HT1080 (cell line): Measurements from ENCODE around the gene SH3BP1. TPM values are rescaled to one million over a fixed set of nuclear protein-coding genes. Genes with fewer than 3 reads are reported as not detected.
"Not testable (repeated sequence)": the region's sequence is repeated elsewhere in the genome, so short reads cannot be mapped to it uniquely, and the experiment has no call there.

ENCODE experiments used
- DNase-seq: peaks from one replicate; pipeline ENCODE4 v3.0.0-alpha.2; 2015; ENCODE audit warnings: low read depth
- total RNA-seq: library from RNA; depleted of rRNA; stranded (reverse); fragments of >200 nt; shearing (Covaris generic); gene quantifications from 2 replicates; pipeline ENCODE4 v1.2.3, GENCODE V29; 2014

Gene SH3BP1
- total RNA-seq, 1 experiment from 2014 or later = 14.2 TPM

DNA sequence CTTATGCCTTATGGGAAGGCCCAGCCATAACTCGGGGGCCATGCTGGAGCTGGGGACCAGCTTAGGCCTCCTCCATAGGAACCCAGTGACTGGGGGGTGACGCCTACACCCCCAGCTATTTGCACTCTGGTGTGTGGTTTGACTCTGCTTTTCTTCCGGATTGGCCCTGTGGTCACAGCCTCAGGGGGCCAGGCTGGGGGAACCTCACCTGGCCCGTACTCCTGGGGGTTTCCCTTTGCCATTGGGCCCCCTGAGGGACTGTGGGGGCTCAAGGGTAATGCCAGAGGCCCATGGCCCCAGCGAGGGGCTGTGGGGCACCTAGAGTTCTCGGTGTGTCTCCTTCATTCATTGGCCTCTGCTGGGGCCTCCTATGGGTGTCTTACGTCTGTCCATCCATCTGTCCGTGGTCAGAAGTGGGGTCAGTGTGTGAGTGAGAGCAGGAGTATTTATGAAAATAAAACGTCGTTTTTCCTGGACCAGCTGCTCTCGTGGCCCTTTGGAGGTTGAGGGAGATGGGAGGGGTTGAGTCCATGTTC is 6.3 kb upstream of the SH3BP1 start:
- no peak for DNase-seq

DNA sequence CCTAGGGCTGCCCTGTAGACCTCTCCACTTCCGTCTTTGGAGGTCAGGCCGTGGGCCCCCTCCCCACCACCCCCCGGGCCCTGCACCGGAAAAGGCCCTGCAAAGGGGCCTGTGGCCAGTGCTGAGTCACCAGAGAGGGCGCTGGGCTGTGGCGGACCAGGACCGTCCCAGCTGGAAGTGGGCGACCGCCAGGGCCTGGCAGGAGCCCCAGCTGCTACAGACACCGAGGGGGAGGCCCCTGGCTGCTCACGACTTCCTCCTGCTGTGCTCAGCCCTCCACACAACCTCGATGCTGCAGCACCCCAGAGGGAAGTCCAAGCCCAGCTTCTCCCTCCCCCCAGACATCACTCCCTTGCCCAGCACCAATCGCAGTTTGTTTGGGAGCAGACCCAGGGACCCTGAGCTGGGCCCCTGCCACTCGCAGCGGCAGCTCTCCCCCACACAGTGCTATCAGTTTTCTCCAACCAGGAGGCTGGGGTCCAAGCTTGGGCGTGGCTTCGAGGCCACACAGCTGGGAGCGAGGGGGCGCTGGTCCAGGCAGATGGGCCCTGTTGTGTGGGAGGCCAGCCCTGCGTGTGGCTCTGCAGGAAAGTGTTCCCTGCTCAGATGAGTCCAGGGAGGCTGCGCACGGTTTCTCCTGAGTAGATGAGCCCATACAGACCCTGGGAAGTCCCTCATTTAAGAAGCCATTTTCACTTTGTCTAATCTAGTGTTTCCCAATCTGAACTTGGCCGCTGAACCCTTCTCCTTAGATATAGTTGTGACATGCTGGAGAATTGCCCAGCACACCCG is 5.6 kb upstream of the SH3BP1 start:
- peak; percentile 80 for DNase-seq

DNA sequence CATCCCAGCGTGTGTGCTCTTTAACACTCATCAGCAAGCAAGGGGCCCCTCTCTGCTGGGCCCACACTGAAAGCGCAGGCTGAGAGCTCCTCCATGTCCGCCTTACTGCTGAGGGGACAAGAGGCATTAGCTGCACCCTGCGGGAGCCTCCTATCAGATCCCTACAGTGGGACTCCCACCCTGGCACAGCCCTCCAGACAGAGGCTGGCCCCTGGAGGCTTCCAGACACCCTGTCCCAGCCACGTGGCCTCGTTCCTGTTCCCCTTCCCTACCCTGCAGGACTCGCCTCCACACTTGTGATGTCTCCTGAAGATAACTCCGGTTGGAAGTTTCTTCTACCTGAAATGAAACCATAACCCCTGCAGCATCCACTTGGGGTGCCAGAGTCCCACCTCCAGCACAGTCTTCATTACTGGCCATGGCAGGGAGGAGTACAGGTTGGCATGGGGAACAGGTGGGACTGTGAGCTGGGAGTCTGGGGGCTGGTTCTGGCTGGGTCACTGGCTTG is 5.0 kb upstream of the SH3BP1 start:
- no peak for DNase-seq

DNA sequence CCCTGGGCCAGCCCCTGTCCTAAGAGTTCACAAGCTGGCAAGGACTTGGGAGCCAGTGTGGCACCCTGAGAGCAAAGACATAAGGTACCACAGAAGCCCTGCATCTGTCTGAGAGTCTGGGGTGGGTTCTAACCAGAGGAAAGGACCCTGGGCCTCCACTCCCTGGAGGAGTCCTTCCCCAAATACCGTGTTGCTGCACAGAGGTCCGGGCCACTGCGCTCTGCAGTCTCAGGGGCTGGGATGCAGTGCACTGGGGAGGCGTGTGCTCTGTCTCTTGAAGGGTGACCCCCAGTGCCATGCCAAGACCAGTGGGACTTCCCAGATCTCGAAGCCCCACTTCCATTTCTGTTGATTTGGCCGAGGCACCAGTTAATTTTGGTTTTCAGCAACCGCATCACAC is 4.3 kb upstream of the SH3BP1 start:
- no peak for DNase-seq

DNA sequence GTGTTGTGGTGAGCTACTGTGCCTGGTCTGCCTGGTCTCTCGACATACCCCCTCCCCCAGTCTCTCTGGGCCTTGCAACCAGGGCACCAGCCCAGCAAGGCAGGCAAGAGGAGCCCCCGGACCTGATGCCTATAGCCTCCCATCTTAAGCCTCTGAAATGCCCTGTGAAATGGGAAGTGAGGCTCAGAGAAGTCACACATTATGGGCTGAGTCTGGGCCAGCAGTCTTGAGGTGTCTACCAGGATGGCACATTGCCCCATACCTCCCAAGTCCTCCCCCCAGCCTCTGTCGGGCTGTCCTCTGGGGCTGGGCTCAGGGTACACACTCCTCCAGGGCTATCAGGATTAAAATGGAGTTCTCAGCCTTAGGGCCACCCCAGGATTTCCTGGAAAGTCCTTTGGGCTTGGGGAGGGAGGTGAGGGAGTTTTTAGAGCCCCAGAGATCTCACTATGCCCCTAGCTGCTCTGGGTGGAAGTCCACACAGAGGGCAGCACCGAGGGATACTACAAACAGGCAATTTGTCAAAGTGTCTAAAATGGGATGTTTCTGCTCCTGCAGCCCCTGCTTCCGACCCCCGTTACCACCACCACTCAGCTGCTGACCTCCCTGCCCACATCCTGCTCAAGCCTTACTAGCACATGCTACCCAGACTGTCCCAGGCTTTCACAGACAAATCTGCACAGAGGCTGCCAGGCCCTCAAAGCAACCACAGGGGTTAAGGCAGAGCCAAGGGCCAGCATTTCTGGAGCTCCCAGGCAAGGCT is 3.1 kb upstream of the SH3BP1 start:
- peak; percentile 84 for DNase-seq

DNA sequence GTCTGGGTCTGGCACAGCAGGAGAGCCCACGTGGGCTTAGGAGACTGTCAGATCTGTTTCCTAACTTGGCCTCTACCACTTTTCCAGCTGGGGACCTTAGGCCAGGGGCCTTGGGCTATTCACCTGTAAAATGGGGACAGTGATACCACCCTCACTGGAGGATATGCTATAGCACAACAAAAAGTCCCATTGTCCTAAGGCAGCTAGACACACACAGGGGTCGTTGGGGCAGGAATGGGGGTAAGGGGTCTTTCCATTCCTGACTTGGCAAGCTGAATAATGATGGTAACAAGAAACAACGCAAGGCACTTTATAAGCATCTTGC is 2.6 kb upstream of the SH3BP1 start:
- DNase-seq = no peak

DNA sequence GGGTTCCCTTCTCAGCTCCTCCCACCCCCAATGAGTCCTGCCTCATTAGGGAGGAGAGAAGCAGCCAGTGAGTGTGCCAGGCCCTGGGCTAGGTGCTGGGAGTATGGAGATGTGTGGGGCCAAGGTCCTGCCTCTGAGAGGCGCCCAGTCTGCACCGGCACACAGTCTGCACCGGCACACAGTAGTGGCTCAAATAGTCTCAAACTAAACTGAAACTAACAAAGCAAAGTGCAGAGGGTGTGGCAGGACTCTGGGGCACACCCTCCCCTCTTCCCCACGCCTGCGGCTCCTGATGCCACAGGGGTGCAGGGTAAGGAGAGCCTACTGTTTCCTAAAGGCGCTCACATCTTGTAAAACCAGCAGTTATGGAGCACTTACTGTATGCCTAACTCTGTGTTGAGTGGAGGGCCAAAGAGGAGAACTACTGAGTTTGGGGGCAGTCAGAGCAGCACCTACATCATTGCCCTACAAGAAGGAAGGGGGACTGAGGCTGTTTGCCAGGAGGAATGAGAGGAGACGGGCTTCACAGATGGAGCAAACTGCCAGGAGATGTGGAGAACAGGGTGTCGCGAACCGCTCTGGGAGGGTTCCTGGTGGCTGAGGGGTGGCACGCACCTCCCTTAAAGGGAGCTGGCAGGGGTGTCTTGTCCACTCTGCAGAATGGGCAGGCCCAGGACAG is 939 bp upstream of the SH3BP1 start:
- no peak for DNase-seq

DNA sequence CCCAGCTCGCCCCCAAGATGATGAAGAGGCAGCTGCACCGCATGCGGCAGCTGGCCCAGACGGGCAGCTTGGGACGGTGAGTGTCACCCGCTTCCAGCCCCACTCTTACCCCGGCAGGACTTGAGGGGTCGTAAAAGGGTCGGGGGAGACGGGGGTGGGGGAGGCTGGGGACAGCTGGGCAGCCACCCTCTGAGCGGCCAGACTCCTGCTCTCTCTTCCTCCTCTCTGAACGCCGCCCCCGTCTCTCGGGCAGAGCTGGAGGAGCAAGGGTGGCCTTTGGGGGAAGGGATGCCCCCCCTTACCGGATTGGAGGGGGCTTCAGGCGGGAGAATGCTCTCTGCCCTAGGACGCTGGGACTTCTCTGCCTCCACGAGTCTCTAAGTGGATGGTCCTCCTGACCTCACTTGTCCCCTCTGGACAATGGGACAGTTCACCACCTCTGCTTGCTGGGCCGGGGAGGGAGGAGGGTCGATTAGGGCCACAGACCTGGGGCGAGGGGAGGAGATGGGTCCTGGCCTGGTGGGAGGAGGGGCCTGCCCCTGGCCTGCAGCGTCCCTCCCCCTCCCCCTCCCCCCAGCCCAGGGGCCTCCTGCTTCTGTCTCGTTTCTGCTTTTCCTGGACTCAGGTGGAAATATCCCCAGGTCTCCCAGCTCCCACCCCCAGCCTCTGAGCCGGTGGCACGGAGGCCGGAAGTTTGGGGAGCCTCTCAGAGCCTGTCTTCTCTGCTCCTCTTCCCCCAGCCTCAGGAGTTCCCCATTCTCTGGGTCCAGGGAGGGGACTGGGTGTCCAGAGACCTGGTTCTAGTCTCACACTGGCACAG is 512 bp downstream of the SH3BP1 start:
- DNase-seq = no peak

DNA sequence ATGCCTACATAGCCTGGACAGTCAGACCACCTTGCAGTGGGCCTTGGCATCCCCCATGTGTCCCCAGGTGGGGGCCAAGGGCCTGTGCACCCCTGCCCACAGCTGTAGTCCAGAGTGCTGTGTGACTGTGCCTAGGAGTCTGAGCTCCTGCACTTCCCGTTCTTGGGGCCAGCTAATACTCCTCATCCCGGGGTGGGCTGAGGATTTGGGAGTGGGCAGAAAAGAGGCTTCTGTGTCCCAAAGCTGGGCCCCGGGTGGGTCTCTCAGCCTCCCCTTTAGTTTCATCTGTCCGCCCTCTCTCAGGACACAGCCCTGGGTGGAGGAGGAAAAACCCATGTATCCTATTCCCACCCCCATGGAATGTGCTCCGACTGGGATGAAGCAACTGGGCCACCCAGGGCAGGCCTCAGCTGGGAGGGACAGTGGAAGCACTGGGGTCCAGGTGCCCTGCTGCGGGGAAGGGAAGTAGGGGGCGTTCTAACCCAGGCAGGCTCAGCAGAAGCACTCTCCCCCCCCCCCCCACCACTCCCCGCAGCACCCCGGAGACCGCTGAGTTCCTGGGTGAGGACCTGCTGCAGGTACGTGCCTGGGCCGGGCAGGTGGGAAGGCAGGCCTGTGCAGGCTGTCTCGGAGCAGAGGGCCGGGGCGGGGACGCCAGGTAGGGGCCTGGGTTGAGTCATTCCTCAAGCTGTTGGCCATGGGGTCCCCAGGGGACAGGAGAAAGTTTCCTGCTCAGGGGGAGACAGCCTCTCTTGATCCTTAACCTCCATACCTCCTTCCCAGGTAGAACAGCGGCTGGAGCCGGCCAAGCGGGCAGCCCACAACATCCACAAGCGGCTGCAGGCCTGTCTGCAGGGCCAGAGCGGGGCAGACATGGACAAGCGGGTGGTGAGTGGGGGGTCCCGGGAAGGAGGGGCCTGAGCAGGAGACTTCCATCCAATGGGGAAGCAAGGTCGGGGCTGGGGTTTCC is 1.4 kb downstream of the SH3BP1 start:
- DNase-seq = no peak

DNA sequence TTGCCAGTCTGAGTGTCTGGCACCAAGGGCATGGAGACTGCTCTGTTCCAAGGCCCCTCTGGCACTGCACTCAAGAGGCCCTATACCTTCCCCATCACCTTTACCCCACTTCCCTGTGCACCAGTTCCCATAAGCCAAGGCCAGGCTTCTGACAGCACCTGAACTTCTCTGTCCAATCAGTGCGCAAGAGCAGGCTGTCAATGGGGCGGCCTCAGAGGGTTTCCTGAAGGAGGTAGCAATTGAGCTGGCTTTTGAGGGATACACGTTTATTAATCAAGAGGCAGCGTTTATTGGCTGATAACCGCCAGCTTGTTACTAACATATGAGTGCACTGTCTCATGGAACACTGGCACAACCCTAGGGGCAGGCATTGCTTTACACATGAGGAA is 2.1 kb downstream of the SH3BP1 start:
- no peak for DNase-seq

DNA sequence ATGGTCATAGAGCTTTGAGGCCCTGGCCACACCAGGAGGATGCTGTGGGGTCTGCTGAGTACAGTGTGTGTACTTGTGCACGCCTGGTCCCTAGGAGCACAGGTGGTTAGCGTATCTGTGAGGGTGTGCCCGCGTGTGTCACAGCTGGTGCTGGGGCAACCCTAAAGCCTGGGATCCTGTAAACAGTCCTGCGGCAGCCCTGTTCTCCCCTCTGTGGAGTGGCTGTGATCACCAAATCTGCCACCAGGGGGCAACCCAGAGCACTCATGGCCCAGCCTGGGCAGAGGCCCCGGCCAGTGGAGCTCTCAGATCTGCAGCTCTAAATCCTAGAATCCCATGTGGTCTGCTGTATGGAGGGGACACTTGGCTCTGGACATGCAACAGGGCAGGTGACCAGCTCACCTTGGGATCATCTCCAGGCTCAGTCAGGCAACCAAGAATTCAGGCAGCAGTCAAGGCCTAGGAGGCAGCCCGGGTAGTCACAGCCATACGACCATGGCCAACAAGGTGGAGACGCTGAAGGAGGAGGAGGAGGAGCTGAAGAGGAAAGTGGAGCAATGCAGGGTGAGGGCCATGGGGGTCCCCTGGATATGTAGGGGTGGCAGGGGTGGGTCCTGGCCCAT is 3.9 kb downstream of the SH3BP1 start:
- DNase-seq = peak; percentile 68

DNA sequence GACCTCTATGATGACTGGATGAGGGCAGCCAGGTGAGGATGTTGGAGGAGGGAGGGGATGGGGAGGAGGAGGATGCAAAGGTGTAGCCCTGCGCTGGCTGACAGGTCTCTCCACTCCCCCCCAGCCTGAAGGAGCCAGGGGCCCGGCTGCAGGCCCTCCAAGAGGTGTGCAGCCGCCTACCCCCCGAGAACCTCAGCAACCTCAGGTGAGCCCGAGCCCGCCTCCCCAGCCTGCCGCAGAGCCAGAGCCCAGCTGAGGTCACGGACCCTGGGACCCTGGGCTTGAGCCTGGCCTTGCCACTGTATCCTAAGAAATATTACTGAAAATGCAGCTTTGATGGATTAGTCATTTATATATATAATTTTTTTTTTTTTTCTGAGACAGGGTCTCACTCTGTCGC is 7.8 kb downstream of the SH3BP1 start:
- no peak for DNase-seq

DNA sequence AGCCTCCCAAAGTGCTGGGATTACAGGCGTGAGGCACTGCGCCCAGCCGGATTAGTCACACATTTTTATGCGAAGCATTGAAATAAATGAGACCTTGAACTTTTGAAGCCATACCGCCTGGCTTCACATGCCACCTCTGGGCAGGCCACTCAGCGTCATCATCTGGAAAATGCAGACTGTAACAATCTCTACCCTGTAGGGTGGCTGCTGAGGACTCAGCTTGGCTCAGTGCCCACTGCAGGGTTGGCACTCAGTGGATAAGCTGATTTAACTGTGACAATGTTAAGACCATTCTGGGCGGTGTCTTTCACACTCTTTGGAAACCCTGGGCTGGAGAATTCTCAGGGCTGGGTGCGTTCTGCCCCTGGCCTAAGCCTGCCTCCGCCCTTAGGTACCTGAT is 8.5 kb downstream of the SH3BP1 start:
- DNase-seq = no peak

DNA sequence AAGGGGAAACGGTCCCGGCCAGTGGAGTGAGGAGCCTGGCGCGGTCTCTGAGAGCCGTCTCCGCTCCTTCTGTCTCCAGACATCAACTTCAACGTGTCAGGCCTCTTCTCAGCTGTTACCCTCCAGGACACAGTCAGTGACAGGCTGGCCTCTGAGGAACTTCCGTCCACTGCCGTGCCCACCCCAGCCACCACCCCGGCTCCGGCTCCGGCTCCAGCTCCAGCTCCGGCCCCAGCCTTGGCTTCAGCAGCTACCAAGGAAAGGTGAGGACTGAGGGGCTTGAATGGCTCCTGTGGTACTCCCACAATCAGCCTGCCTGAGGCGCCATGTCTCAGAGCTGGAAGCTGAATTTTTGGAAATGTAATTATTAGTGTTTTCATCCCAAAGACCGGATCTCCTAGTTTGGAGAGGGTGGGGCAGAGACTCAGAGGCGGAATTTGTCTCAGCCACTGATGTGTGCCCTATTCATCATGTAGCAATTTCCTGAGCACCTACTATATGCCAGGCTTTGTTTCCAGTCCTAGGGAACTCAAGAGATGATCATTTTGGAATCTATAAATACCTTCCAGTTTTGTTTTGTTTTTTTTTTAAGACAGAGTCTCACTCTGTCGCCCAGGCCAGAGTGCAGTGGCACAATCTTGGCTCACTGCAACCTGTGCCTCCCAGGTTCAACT is 11.1 kb downstream of the SH3BP1 start:
- DNase-seq = no peak

DNA sequence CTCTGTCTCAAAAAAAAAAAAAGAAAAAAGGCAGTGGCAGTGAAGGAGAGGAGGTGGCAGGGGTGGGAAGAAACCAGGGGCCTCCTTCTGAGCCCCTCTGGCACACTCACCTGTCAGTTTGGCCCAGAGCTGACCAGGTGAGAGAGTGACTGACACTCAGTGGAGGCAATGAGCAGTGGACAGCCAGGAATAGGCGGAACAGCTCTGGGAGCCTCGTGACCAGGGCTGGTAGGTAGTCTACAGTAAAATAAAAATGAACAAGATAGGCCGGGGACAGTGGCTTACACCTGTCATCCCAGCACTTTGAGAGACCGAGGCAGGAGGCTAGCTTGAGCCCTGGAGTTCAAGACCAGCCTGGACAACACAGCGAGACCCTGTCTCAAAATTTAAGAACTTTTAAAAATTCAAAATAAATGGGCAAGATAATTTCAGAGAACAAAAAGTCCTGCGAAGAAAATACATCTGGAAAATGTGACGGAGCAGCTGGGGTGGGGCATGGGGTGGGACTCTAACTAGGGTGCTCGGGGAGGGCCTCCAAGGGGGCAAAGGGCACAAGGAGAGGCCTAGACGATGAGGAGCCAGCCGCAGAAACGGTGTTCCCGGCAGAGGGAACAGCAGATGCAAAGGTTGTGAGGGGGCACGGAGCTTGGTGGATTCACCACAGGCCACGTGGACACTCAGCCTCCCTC is 15.2 kb downstream of the SH3BP1 start:
- DNase-seq = no peak

DNA sequence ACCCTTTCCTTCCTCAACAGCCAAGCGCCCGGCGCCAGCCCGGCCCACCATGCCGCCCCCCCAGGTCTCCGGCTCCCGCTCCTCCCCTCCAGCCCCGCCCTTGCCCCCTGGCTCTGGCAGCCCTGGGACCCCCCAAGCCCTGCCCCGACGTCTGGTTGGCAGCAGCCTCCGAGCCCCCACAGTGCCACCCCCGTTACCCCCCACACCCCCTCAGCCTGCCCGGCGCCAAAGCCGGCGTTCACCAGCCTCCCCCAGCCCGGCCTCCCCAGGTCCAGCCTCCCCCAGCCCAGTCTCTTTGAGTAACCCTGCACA is 15.7 kb downstream of the SH3BP1 start:
- no peak for DNase-seq

DNA sequence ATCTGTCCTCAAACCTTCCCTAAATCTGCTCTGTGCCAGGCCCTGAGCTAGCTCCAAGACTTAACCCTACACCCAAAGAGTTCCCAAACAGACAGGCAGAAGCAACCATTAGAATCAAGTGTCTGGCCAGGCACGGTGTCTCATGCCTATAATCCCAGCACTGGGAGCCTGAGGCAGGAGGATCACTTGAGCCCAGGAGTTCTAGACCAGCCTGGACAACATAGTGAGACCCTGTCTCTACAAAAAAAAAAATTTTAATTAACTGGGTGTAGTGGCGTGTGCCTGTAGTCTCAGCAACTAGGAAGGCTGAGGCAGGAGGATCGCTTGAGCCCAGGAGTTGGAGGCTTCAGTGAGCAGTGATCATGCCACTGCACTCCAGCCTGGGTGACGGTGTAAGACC is 17.1 kb downstream of the SH3BP1 start:
- DNase-seq = not testable (repeated sequence)

DNA sequence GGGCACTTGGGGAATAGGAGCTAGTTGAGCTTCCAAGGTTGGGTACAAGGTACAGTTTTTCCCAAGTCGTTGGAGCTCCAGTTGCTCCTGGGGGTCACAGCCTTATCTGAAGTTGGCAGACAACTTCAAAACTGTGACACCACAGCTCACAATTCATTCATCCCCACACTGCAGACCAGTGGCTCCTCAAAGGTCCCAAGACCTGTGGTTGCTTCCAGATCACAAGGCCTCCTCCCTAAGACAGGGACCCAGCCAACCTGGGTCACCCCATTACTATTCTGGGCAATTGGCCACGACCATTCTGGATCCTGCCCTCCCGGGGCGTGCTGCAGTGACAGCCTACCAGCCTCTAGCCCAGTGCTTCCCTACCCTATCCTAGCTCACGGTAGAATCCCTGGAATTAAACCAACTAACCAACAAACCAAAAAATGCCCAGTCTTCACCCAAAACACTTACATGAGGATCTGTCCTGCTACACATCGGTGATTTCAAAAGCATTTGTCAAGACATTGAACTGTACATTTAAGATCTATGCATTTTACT is 18.2 kb downstream of the SH3BP1 start:
- DNase-seq = peak; percentile 61
